H4 (cell line): ENCODE data around the gene ELAVL2. TPM values are rescaled to one million over a fixed set of nuclear protein-coding genes. Genes with fewer than 3 reads are reported as not detected.

ENCODE experiments used
- DNase-seq: peaks from one replicate; pipeline ENCODE4 v3.0.0-alpha.2; 2015; ENCODE audit warnings: low spot score
- total RNA-seq: library from RNA; depleted of rRNA; stranded (reverse); fragments of >200 nt; shearing (Covaris generic); gene quantifications from 2 replicates; pipeline ENCODE4 v1.2.3, GENCODE V29; 2014; rRNA removed

The ELAVL2 gene
- total RNA-seq, result 6.2 and 35.2 TPM in 2 replicates

DNA sequence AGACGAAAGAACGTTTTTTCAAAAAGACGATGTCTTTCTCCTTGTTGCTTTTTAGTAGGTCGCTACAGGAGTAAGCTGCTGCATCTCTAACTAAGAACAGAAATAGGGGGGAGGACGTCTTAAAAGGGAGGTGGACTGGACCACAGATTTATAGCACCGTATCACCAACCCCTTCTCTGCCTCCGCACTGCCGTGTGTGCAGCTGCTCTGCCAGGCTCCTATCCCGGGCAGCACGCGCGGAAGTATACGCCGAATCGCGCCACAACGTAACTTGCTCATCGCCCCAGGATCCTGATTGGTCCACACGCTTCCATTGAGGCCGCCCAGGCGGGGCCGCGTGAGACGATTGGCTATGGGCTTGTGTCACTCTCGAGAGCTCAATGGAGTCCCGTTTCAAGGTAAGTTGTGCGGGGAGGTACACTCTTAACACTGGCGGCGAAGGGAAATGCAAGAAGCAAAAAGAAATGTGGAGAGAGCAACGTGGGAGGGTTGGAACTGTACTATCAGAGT lies at the start of gene ELAVL2:
ELAVL2 (minus strand) TSS at position 121 of the 510 bp plus-strand sequence. CDS start 64,006 bp downstream, outside the sequence.
- DNase-seq, result peak; percentile 97

DNA sequence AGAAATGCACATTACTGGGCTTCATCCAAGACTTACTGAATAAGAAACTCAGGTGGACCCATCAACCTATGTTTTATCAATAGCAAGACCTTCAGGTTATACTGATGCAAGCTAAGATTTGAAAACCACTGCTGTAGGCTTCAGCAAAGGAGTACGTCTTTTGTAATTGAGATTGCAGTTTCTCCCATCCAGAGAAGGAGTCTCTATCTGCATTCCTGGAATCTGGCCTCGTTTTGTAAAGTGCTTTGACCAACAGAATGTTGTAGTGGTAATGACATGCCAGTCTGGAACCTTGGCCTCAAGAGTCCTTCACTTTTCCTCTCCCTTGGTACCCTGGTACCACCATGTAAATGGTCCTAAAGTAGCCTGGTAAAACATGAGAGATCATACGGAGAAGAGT lies 32.2 kb upstream of the ELAVL2 start:
- no peak for DNase-seq

DNA sequence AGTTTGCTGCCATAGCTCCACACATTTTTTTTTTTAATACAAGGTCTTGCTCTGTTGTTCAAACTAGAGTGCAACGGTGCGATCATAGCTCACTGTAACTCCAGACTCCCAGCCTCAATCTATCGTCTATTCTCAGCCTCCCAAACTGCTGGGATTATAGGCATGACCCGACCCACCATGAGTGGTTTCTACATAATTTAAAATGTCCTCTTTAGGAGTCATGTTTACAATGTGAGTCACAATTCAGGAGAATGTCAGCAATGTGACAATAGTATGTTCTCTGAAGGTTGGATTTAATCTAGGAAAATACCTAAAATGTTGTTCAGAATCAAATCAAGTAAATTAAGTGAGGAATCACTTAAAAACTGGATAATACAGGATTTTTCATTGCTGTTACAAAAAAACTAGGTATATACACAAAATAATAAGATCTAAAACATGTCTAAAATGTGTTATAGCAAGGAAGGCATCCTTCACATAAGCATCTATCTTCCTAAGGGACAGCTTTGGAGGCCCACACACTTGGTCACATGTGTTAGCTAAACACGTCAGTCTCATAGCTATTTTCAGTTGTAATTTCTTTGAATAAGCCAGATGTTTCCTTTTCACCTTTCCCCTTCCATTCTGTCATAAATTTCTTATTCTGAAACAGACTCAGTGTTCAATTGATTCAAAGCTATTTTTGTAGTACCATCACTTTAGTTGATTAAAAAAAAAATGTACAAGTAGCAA lies 30.0 kb upstream of the ELAVL2 start:
- no peak for DNase-seq

DNA sequence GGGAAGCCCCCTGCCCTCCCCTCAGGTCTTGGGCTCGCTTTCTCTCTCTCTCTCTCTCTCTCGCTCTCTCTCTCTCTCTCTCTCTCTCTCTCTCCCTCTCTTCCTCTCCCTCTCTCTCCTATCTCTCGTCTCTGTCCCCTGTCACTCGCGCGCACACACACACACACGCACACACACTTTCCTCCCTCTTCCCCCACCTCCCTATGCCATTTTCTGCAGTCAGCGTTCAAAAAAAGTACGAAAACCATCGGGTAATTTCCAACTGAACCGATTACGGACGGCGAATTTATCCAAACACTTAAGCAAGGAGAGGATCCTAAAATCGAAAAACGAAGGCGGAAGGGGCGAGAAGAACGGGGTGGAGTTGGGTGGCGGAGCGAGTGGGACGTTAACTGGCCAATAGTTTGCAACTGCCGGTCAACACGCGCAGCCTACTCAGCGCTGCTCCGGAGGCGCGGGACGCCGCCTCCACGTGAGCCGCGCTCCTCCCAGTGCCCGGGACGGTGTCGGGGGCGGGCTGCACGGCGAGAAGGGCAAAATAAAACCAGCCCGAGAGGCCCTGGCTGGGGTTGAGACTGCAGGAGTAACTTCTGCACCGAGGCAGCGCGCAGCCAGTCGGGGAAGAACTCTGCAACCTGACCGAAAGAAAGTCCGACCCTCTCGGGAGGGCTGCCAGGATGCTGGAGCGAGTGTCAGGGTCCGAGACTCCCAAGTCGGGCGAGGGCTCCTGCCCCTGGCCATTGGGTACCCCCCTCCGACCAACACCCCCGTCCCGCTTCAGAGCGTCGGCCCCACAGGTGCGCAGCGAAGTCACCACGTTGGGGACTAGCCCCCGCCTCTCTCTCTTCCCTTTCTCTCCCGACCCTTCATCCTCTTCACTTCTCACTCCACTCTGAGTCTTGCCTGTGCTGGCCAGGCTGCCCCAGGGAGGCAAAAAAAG lies 24.9 kb upstream of the ELAVL2 start:
- peak; percentile 55 for DNase-seq

DNA sequence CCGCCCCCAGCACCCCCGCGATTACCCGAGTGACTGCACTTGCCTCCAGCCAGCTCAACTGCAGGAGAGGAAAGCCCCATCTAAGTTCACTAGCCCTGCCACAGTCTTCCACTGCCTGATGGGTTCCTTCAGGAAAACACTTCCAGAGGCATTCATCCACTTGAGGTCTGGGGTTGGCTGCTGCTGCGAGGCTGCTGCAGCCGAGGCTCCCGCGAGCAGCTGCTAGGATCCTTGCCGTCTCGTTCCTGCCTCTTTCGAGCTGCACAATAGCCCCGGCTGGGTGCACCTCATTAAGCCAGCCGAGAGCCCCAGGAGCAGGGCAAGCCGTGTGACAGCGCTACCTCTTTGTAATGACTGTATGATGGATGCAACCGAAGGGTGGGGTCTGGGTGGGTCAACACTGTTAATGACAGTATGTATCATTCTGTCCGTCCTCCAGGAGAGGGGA lies 24.2 kb upstream of the ELAVL2 start:
- peak; percentile 7 for DNase-seq

DNA sequence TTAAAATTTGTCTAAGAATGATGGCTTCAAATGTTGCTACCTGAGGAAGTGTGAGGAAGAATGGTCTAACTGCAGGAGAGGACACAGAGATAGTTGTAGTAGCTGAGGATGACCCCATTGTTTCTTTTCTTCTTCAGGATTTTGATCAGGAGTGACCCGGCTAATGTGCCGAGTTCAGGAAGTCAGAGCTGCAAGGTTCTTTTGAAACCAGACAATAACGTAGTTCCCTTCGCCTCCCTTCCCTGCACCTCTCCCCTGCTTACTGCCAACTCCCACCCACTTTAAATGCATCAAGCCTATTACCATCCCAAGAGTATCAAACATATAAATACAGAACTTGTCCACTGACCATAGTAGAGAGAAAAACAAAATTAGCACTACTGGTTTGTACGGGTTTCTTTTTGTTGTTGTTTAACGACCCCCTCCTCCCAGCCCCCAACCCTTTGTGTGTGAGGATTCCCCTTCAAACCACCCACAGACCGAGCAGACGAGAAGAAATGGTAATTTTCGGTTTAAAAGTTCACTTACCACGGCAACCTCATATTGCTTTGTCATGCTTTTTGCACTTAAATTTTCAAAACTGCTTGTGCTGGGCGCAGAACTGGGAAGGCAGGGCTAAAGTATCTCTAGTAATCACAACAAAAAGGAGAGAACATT lies 23.5 kb upstream of the ELAVL2 start:
- peak; percentile 8 for DNase-seq

DNA sequence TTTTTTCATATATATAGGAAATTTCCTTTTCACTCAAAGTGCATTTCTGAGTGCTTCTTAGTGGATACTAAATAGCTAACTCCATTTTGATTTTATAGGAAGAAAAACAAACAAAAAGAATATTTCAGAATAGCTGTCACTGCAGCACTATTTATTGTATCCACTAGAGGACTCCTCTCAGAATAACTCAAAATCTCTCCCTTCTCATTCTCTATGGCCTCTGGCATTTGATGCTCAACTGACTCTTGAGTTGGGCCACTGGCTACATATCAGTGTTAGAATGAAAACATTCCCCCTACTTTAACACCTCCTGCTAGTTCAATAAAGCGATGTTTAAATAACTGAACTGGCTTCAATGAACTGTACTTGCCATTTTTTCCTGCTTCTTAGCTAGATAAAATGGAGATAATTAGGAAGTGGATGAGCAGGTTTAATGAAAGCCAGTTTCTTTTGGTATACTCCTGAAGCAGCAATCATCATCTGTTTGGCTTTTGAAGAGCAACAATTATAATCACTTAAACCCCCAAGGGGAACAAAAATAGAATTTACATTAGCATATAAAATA lies 16.6 kb upstream of the ELAVL2 start:
- DNase-seq, result peak; percentile 3

DNA sequence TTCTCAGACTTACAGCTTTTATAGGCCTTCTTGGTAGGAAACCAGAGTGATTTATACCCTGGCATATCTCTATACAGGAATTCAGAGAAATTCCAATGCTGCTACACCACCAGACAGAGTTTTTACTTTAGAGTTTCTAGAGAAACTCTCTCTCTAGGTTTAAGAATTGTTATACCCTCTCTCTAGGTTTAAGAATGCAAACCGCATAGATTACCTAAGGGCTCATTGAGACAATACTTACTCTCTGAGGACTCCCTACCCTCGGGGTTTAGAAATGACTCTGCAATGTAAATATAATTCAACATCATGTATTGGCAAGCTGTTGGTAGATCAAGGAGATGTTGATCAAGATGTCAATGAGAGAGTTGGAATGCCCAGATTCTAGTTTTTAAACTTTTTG lies 15.3 kb upstream of the ELAVL2 start:
- DNase-seq, result no peak

DNA sequence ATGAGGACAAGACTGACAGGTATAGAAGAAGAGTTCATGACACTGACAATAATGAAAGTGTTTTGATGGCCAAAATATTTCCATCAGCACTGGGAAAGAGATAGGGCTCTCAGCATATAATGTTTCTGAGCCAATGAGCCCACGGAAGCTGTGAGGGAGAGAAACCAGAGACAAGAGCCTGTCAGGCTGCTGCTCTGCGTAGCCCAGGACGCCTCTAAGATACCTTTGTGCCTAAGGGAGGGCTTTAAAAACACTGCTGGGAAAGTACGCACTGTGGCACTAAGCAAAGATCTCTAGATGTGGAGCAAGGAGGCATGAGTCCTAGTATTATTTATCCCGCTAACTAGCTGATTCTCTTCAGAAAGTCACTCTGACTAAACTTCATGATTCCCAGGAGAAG lies 11.0 kb upstream of the ELAVL2 start:
- no peak for DNase-seq

DNA sequence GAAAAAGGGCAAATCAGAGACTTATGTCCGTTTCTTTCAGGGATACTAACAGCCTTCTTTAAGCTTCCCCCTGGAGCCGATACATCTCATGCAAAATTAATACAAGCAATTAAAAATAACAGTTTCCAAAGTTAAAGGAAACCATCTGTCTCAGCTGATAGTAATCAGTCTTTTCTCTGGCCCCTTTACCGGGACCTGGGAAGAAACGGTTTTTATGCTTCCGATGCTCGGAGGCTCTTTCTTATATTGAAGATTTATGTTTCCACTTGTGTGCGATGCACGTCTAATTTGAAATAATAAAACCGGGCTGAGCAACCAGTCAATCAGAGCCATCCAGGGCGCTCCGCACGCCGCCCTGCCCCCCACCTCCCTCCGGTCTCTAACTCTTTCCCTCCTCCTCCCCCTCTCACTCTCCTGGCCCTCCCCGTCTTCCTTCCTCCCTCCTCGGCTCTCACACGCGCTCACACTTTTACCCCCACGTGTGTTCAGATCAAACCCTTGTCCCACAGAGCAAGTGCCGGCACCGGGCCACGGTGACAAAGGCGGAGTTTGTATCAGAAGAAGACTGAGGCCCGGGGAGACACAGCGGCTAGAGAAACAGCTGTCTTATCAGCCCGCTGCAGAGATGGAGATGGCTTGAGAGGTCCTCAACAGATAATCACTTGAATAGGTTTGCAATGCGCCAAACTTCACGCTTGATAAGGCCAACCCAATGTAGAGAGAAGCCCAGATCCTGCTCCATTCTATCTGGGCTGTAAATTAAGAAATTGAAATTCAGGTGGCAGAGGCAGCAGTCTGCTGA lies 5.1 kb upstream of the ELAVL2 start:
- no peak for DNase-seq

DNA sequence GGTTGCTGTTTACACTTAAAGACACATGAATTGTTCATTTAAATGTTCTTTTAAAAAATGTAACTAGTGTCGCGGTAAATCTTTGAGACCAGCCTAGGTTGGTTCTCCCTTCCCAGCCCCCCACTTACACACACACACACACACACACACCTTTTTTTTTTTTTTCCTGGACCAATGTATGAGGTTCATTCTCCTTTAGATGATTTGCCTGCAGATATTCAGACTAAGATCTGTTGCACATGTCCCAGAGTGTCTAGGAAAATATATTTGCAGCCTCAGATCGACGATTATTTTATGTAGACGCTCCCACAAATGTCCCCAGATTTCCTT lies 4.4 kb upstream of the ELAVL2 start:
- DNase-seq, result no peak

DNA sequence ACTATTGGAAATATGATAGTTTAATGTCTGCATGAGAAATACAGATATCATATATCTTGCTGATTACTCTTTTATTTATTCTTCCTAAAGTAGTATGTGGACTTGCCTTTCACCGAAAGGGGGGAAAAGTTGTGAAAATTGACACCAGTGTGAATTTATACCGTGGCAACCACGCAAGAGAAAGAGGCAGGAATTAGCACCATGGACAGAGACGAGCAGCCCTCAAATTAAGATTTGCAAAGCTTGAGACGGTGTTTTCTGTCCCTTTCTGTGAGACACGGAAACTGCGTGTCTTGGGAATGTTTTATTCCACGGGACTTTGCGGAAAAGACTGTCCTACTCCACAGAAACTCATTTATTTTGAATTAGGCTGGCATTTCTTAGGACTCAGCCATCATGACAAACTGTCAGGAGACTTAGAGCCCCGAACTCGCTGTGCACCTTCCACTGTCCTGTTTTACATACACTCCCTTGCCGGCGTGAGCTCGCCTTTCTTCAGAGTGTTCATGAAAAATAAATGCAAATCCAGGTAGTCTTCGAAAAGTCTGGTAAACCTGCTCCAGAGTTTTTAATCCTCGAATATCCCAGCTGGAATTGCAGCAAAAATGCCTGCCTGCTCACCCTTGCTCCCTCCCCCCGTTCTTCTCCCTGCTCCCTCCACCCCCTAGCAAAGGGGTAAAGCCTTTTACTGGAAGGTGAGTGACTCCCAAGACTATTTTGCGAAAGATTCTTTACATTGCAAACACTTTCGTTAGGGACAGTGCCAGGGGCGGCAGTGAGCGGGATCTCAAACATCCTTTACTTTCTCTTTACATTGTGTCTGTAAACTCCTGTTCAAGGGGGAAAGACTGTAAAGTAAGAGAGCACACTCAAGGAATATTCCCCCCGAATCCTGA lies 3.8 kb upstream of the ELAVL2 start:
- peak; percentile 4 for DNase-seq

DNA sequence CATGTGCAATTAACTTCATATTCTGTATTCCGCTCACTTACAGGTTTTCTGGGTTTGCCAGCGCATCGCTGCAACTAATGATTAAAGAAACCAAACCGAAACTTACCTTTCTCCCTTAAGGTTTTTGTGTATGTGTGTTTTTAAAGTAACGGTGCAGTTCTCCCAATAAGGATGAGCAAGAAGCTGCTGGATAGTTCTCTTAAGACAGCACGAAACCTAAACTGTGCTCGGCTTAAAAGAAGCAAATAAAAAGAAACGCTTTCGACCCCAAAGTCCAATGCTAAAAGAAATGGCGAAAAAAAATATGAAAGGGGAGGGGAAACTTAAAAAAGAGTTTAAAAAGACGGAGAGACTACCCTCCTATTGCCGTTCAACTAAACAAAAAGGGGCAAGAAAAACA lies 340 bp downstream of the ELAVL2 start:
- no peak for DNase-seq

DNA sequence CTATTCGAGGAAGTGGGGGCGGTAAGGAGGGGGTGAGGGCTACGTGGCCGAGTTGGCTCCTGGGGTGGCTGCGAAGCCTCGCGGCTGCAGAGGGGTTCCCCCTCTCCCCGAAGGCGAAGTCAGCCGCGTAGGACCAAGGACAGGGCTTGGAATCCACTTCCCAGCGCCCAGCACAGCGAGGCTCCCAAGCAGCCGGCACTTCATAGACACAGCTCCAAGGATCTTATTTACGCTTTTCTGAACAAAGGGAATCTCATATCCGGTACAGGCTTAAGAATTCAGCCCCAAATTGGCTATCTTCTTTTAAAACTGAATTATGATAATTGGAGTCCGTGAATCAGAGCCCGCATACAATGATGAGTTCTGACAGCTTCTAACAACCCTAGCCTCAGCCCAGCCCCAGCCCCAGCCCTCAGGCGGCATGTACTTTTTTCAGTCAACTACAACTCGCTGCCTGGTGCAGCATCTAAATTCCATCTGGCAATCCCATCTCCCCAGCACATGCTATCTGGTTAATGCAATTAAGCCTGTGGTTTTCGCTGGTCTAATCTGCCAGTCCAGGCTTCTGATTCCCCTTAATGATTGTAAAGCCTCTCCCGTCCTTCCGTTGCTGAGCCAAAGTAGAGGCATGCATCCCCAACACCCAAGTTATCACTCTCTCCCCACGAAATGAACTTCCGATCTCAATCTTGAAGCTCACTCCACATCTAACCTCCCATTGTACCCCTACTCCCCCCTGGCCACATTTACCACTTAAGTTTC lies 1.0 kb downstream of the ELAVL2 start:
- DNase-seq, result peak; percentile 7

DNA sequence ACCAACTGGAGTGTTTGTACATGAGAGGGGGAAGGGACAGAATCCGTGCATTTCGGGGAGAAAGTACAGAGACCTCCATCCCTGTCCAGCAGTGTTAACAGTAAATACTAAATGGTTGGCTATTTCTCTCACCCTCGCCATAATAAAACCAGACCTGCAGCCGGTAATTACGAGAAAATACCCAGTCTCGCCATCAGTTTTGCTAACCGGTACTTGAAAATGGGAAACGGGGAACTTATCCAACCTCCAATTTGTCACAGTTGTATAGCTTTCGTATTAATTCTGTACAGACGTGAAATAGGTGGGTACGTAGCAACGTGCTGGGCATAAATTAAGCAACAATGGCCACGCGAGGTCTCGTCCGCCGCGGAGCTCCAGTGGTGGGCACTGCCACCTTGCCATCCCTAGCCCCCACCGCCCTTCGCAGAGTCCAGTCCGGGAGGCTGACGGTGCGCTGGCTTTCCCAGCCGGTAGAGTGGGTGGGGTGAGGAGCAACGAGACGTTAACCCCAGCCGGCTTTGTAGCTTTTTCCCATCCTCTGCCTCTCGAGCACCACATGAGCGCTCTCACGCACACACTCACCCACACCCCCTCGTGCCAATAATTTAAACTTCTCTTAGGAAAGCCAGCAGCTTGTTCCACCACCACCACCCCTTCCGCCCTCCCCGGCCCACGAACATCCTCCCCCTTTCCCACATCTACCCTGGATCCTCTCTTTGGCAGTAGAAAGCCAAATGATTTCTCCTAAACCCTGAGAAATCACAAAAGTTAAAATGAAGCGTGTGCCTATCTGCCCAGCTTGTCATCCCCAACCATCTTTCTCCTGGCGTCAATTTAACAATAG lies 1.8 kb downstream of the ELAVL2 start:
- DNase-seq, result no peak

DNA sequence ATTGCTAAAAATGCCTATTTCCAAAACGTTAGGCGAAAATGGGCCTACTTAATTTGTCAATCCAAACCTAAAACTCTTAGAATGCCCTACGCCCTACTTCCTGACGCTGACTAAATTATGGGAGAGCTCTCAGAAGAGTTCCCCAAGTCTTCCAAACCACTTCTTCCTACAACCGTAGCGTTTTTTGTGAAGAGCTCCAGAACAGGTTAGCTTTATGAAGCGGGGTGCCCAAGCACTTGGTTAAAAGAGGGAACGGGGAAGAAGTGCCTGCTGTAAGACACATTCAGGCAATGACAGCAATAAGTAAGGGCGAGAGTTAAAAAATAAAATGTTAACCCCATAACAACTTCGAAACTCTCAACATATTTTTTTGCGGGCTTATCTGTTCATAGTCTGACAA lies 2.8 kb downstream of the ELAVL2 start:
- DNase-seq, result no peak

DNA sequence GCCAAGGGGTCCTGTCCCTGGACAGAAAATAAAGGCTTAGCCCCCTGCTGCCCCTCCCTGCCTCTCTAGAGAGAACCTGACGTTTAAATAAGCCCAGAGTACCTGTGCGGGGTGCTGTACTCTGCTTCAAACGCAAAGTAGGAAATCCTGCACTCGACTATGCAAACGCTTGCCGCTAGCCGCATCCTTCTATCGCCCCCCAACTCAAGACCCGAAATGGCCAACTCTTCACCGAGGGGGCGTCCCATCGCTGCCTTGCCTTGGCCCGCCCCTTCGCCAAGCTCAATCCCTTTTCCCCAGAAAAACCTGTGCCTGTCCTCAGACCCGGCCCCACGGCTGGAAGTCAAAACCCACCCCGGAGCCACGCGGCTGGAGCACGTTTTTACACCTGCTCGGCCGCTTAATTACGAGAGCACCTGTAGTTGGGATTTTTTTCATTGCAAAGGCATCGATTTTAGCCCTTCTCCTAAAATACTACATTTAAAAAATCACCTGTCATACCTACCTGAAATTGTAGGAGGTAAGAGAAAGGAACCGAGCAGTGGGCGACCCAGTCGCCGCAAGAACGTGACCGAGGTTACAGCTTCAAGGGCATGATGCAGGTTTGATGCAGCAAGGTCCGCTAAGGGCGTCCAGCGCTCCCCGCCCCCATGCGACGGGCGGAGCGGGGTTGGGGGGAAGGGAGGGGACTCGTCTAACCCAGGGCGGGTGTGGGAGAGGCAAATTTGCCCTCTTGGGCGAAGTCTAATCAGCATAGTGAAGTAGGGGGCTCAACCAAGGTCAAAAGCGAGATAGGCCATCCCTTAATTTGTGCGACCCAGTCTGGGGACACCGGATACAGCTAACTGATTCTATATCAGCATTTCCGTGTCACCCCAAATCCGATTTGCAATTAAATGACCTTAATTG lies 3.5 kb downstream of the ELAVL2 start:
- no peak for DNase-seq
